HepG2 (cell line): ENCODE data around the gene ABCA8. TPM values are rescaled to one million over a fixed set of nuclear protein-coding genes. Genes with fewer than 3 reads are reported as not detected.
"Not testable (repeated sequence)": the region's sequence is repeated elsewhere in the genome, so short reads cannot be mapped to it uniquely, and the experiment has no call there.

Experiments used
- ATAC-seq: fragments of 200-7000 bp; cut with Tn5 transposase; 3 replicates; pipeline ENCODE4 v1.9.1; 2020; ENCODE audit warnings: mild to moderate bottlenecking, moderate library complexity
- BruUV-seq: library from RNA; stranded (reverse); fragments of 400-500 nt; replicated peaks from 2 replicates; lab custom pipeline; 2021; lab: Mats Ljungman, UMichigan
- CTCF ChIA-PET: fragments of 300-600 bp; formaldehyde crosslinking; extraction: SDS; loops from one replicate; lab custom pipeline; 2021; ENCODE audit warnings: low total read pairs, inconsistent platforms, low intra/inter-chr PET ratio; lab: Yijun Ruan, JAX
- POLR2A ChIA-PET: fragments of 350-600 bp; sonication (Branson Sonifier 250); formaldehyde crosslinking; loops from one replicate; lab custom pipeline; 2020; ENCODE audit warnings: antibody characterized with exemption, inconsistent platforms; lab: Yijun Ruan, JAX
- DNase-seq: peaks from one replicate; pipeline ENCODE4 v3.0.0-alpha.2; 2015; ENCODE audit warnings: low spot score
- FAIRE-seq: peaks from 3 replicates; lab custom pipeline; 2011; peaks lifted over from hg19 to GRCh38; lab: Jason Lieb, UNC
- H2AFZ ChIP-seq: one replicate; pipeline ENCODE4 v1.6.1; 2011; ENCODE audit warnings: low read length, inconsistent platforms
- H3K27ac ChIP-seq: fragments of 300-600 bp; 3 replicates; pipeline ENCODE4 v1.8.0; 2011; ENCODE audit warnings: mixed run types, mild to moderate bottlenecking, mixed read lengths, low read length, inconsistent platforms; ENCODE audit not compliant: insufficient read depth; ENCODE audit errors: extremely low read length
- H3K27me3 ChIP-seq, 2 experiments: fragments of 200-600 bp in 1 of 2; 2 replicates in 1 of 2; 3 replicates in 1 of 2; pipeline versions ENCODE4 v1.6.0 to v1.8.0; 2011; ENCODE audit warnings: low read length in 2 of 2, mild to moderate bottlenecking in 2 of 2, moderate library complexity in 2 of 2, inconsistent platforms in 1 of 2; ENCODE audit not compliant: insufficient read depth in 2 of 2, control insufficient read depth in 1 of 2
- H3K36me3 ChIP-seq, 2 experiments: fragments of 200-600 bp in 1 of 2; replicated peaks in 1 of 2; 2 replicates in 1 of 2; 3 replicates in 1 of 2; pipeline versions ENCODE4 v1.5.1 to v1.8.0; 2011; ENCODE audit warnings: low read length in 2 of 2, inconsistent platforms in 1 of 2; ENCODE audit not compliant: insufficient read depth in 2 of 2, control insufficient read depth in 1 of 2
- H3K4me1 ChIP-seq: 2 replicates; pipeline ENCODE4 v1.5.1; 2012; ENCODE audit warnings: low read length, inconsistent platforms; ENCODE audit not compliant: insufficient read depth
- H3K4me2 ChIP-seq: 2 replicates; pipeline ENCODE4 v1.6.0; 2011; ENCODE audit warnings: low read depth, low read length, inconsistent platforms
- H3K4me3 ChIP-seq, 3 experiments: fragments of 200-600 bp in 1 of 3; sonication (generic), shearing (Covaris generic) in 1 of 3; replicated peaks in 1 of 3; 2 replicates each; pipeline ENCODE4 v1.5.1; 2011 to 2016; ENCODE audit warnings: low read length in 3 of 3, inconsistent platforms in 2 of 3, low read depth in 2 of 3, mild to moderate bottlenecking in 2 of 3, control low read depth in 1 of 3, mixed read lengths in 1 of 3; ENCODE audit not compliant: insufficient read depth in 1 of 3
- H3K79me2 ChIP-seq: one replicate; pipeline ENCODE4 v1.6.1; 2011; ENCODE audit warnings: low read length, inconsistent platforms; ENCODE audit not compliant: insufficient read depth
- H3K9ac ChIP-seq: 2 replicates; pipeline ENCODE4 v1.6.0; 2011; ENCODE audit warnings: mild to moderate bottlenecking, low read depth, low read length, inconsistent platforms; ENCODE audit not compliant: insufficient read depth
- H3K9me3 ChIP-seq: 2 replicates; pipeline ENCODE4 v1.5.1; 2012; ENCODE audit warnings: mild to moderate bottlenecking, low read length
- H4K20me1 ChIP-seq: 2 replicates; pipeline ENCODE4 v1.6.0; 2011; ENCODE audit warnings: inconsistent platforms, mild to moderate bottlenecking, low read length, moderate library complexity; ENCODE audit not compliant: insufficient read depth
- MBNL3 ChIP-seq: fragments of 250-450 bp; sonication (Bioruptor Pico); conservative IDR thresholded peaks from 2 replicates; pipeline ENCODE4 v1.8.0; 2022; ENCODE audit warnings: mild to moderate bottlenecking, inconsistent platforms
- ONECUT2 ChIP-seq: sonication (generic); formaldehyde crosslinking; IDR thresholded peaks from 2 replicates; pipeline ENCODE4 v1.4.0; 2020; ENCODE audit warnings: missing genetic modification reagents
- REST ChIP-seq, 2 experiments: IDR thresholded peaks; 2 replicates each; pipeline ENCODE4 v1.6.1; 2011 to 2012; ENCODE audit warnings: low read length in 2 of 2, borderline replicate concordance in 1 of 2, low read depth in 1 of 2, mild to moderate bottlenecking in 1 of 2, moderate library complexity in 1 of 2
- ZBTB38 ChIP-seq: sonication (generic); formaldehyde crosslinking; IDR thresholded peaks from 2 replicates; pipeline ENCODE4 v1.5.1; 2020; ENCODE audit warnings: mild to moderate bottlenecking, missing genetic modification reagents
- ZNF879 ChIP-seq: sonication (generic); formaldehyde crosslinking; IDR thresholded peaks from 2 replicates; pipeline ENCODE4 v1.8.1; 2023; ENCODE audit warnings: missing genetic modification reagents
- ZNF883 ChIP-seq: sonication (generic); formaldehyde crosslinking; IDR thresholded peaks from 2 replicates; pipeline ENCODE4 v1.5.1; 2020; ENCODE audit warnings: mild to moderate bottlenecking, missing genetic modification reagents; ENCODE audit errors: not compliant biosample characterization
- WGBS: methylation state at CpG from one replicate; pipeline ENCODE4 v1.1.6; 2017; ENCODE audit warnings: low lambda C conversion rate; 5-methylcytosine and 5-hydroxymethylcytosine counted together
- in situ Hi-C: cut with HindIII; loops from 2 replicates; pipeline ENCODE4 v1.10.0; 2017; ENCODE audit warnings: low pct_unique_long_range_greater_than_20kb; ENCODE audit not compliant: extremely low pct_ligation_motif_present
- intact Hi-C: fragments of 100-400 bp; cut with micrococcal nuclease; formaldehyde crosslinking; loops from one replicate; pipeline ENCODE4 v1.10.0; 2022; ENCODE audit not compliant: unreplicated experiment
- polyA plus RNA-seq, 8 experiments: library from polyadenylated mRNA; depleted of rRNA in 3 of 8; stranded (reverse) in 7 of 8; unstranded in 1 of 8; fragments of >200 nt; fragmentation: Illumina TruSeq in 4 of 8; extraction: Trizol in 4 of 8; gene quantifications; 2 replicates each; pipeline versions ENCODE4 v1.2.1 to v1.2.3, GENCODE V29; 2011 to 2016; ENCODE audit warnings: low read depth in 4 of 8, missing spikeins in 1 of 8, mixed read lengths in 1 of 8; ENCODE audit not compliant: insufficient read depth in 1 of 8
- total RNA-seq, 5 experiments: library from RNA; depleted of rRNA; stranded (reverse); fragments of >200 nt; fragmentation: Illumina TruSeq; extraction: Trizol; gene quantifications; 2 replicates each; pipeline ENCODE4 v1.2.3, GENCODE V29; 2016; ENCODE audit warnings: low read depth in 1 of 5
- TF ChIP-seq, protein P1 (sequence below): sonication (generic); formaldehyde crosslinking; IDR thresholded peaks from 2 replicates; pipeline ENCODE4 v1.4.0; 2020; ENCODE audit warnings: missing genetic modification reagents, low read depth, mild to moderate bottlenecking, borderline replicate concordance

Gene ABCA8
- total and polyA plus RNA-seq, 2 of the 13 experiments (the other 11 are each of a cell fraction or from before 2014, with no cell fraction given) = 0.05 to 0.18 TPM

DNA sequence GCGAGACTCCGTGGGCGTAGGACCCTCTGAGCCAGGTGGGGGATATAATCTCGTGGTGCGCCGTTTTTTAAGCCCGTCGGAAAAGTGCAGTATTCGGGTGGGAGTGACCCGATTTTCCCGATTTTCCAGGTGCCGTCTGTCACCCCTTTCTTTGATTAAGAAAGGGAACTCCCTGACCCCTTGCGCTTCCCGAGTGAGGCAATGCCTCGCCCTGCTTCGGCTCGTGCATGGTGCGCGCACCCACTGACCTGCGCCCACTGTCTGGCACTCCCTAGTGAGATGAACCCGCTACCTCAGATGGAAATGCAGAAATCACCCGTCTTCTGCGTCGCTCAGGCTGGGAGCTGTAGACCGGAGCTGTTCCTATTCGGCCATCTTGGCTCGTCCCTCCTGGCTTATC is 49.6 kb upstream of the ABCA8 start:
- H4K20me1 ChIP-seq, H3K9ac ChIP-seq, H3K79me2 ChIP-seq, H3K36me3 ChIP-seq, H3K4me3 ChIP-seq, CTCF ChIA-PET, H3K4me2 ChIP-seq, H3K27me3 ChIP-seq, in situ Hi-C loops, DNase-seq, ATAC-seq, FAIRE-seq, H3K27ac ChIP-seq, BruUV-seq, POLR2A ChIA-PET, H3K9me3 ChIP-seq, intact Hi-C loops, H2AFZ ChIP-seq, H3K4me1 ChIP-seq: not testable (repeated sequence)
- 79% methylated on average over 27 of the region's 27 CpGs for WGBS

GRCh38 chr17:68999743-69000142 is 44.6 kb upstream of the ABCA8 start:
- H3K9me3 ChIP-seq, H3K9ac ChIP-seq, intact Hi-C loops, H4K20me1 ChIP-seq, H3K4me1 ChIP-seq, H3K27me3 ChIP-seq, H3K79me2 ChIP-seq, in situ Hi-C loops, FAIRE-seq, H3K4me2 ChIP-seq, POLR2A ChIA-PET, H2AFZ ChIP-seq, H3K36me3 ChIP-seq, DNase-seq, BruUV-seq, CTCF ChIA-PET, H3K27ac ChIP-seq, H3K4me3 ChIP-seq, ATAC-seq: not testable (repeated sequence)
- WGBS = 43% methylated on average over 3 of the region's 3 CpGs

- Histone ChIP-seq H3K9ac (no peak overlapping the region), H3K4me2 (no peak overlapping the region), H2AFZ (no peak overlapping the region), H3K4me1 (no peaks in the 10 kb centered on the region), H4K20me1 (no peaks in the 10 kb centered on the region), H3K27ac (no peak overlapping the region), H3K27me3 (no peaks in the 10 kb centered on the region; a peak in 1 of 5 replicates), H3K4me3 (no peak overlapping the region), H3K9me3 (no peaks in the 10 kb centered on the region), H3K79me2 (no peaks in the 10 kb centered on the region), H3K36me3 (no peaks in the 10 kb centered on the region)
- CTCF ChIA-PET = no interaction called here
- POLR2A ChIA-PET = no interaction called here
- FAIRE-seq (no peak), ATAC-seq (no peak), DNase-seq (no peak)
- 10% methylated on average over 4 of the region's 4 CpGs for WGBS
- BruUV-seq = no TSS peak
- in situ Hi-C loops (no loop called here), intact Hi-C loops (no loop called here)
- TF ChIP-seq, protein P1, sequence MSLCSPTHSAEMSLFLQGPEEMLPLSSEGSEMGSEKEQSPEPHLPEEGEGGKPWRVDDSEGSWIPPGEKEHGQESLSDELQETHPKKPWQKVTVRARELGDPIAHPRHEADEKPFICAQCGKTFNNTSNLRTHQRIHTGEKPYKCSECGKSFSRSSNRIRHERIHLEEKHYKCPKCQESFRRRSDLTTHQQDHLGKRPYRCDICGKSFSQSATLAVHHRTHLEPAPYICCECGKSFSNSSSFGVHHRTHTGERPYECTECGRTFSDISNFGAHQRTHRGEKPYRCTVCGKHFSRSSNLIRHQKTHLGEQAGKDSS (CRISPR knock-in tag) = no peak
- TF ChIP-seq REST (IDR thresholded peaks at IDR 0.05; ENCODE audit: borderline replicate concordance in 1 of 2, low read depth in 1 of 2, low read length in 2 of 2) = no peak
- no peak for TF ChIP-seq ZBTB38 (CRISPR knock-in tag)
- no peak for TF ChIP-seq ONECUT2
- no peak for TF ChIP-seq ZNF883 (CRISPR knock-in tag)
- no peak for TF ChIP-seq ZNF879 (CRISPR knock-in tag)
- no peak for TF ChIP-seq MBNL3
These were observed 37.9 kb upstream of the ABCA8 start for GRCh38 chr17:68993112-68993511.
